Adrenal gland (tissue), 12 donors: ENCODE measurements around the gene TBC1D1. TPM values are rescaled to one million over a fixed set of nuclear protein-coding genes. Genes with fewer than 3 reads are reported as not detected.

Experiments
- DNase-seq, 7 donors: peaks; one replicate each; pipeline ENCODE4 v3.0.0-alpha.2; 2019 to 2020
- H3K27ac ChIP-seq, 5 donors: fragments of 200-600 bp; sonication (generic) in 4 of 5; 1 replicate in 3 of 5; 2 replicates in 2 of 5; pipeline versions ENCODE4 v1.5.1 to v1.8.0; 2016 to 2020; ENCODE audit warnings: mild to moderate bottlenecking in 1 of 5
- H3K27me3 ChIP-seq: fragments of 200-600 bp; 2 replicates; pipeline ENCODE4 v1.8.0; 2021
- H3K36me3 ChIP-seq, 2 donors: fragments of 200-600 bp; replicated peaks in 1 of 2; 1 replicate in 1 of 2; 2 replicates in 1 of 2; pipeline versions ENCODE4 v1.5.1 to v1.8.0; 2018 to 2022
- H3K4me1 ChIP-seq, 2 donors: fragments of 200-600 bp; replicated peaks in 1 of 2; 1 replicate in 1 of 2; 2 replicates in 1 of 2; pipeline versions ENCODE4 v1.5.1 to v1.8.0; 2018 to 2021
- H3K4me3 ChIP-seq, 4 donors: fragments of 200-600 bp; sonication (generic) in 3 of 4; one replicate each; pipeline ENCODE4 v1.5.1; 2016 to 2018
- H3K9me3 ChIP-seq, 3 donors: fragments of 200-600 bp; sonication (generic) in 1 of 3; replicated peaks in 1 of 3; 1 replicate in 2 of 3; 2 replicates in 1 of 3; pipeline versions ENCODE4 v1.5.1 to v1.8.0; 2016 to 2021
- CTCF ChIP-seq, 6 experiments: fragments of 450-650 bp in 4 of 6; fragments of 200-600 bp in 2 of 6; sonication (generic) in 1 of 6; IDR thresholded peaks; 1 replicate in 5 of 6; 2 replicates in 1 of 6; pipeline versions ENCODE4 v1.5.1 to v1.8.0; 2016 to 2021; ENCODE audit warnings: antibody characterized with exemption in 6 of 6, mild to moderate bottlenecking in 2 of 6, moderate library complexity in 1 of 6
- POLR2A ChIP-seq, 2 donors: fragments of 450-650 bp; IDR thresholded peaks; one replicate each; pipeline ENCODE4 v1.6.1; 2017; ENCODE audit warnings: antibody characterized with exemption in 2 of 2, mild to moderate bottlenecking in 2 of 2, moderate library complexity in 1 of 2
- WGBS, 4 donors: extraction: QIAGEN DNeasy Blood & Tissue Kit in 2 of 4; methylation state at CpG; one replicate each; pipeline versions ENCODE4 v1.1.5 to v1.1.7; 2013 to 2017; 5-methylcytosine and 5-hydroxymethylcytosine counted together
- intact Hi-C, 2 donors: fragments of 100-400 bp; cut with DNase I; formaldehyde crosslinking; loops; one replicate each; pipeline versions ENCODE4 v1.14.1 to v1.15.0; 2022 to 2023
- polyA plus RNA-seq, 3 donors: library from polyadenylated mRNA; stranded (reverse); fragments of 200-250 nt in 2 of 3; fragments of 350-450 nt in 1 of 3; fragmentation: Illumina TruSeq in 1 of 3; extraction: RNeasy Lipid Tissue Mini Kit (QIAGEN cat#74804) in 1 of 3; gene quantifications; one replicate each; pipeline ENCODE4 v1.2.3, GENCODE V29; 2013 to 2014
- total RNA-seq, 9 donors: library from RNA; depleted of rRNA in 4 of 9; stranded (reverse); fragments of >200 nt in 4 of 9; fragments of 120-200 nt in 1 of 9; fragmentation: NEBNext Ultra II Directional in 1 of 9; extraction: Animal tissue kit (Norgen Biotek cat#: 25700) in 1 of 9; gene quantifications; one replicate each; pipeline versions ENCODE4 v1.1.0 to v1.2.4, GENCODE V29; 2013 to 2023
- donor health status: healthy with polysubstance abuse.
- donor health status: Bipolar disorder and iron deficiency.
- donor health status: DM: yes; HTN: yes; CAD: no.
- donor health status: DM: no; HTN: no; CAD: no.
- donor health status: DM: no; HTN: no; CAD: no.
- donor health status: DM: yes; HTN: yes; CAD: no.

Gene TBC1D1
- total and polyA plus RNA-seq, 12 donors = 16.3 to 77.3 (median 25.7) TPM

- intact Hi-C loops = loop anchor here in 1 of 2 donors (10.0 kb wide), 1 partner anchor 236 kb away; no protein-coding TSS in a partner anchor
- no peak for DNase-seq
- Histone ChIP-seq H3K27ac (peak overlapping the region in 3 of 5 donors; percentile 16 to 51 (median 48)), H3K9me3 (no peaks in the 10 kb centered on the region), H3K4me1 (peaks cover 8 to 38% of the 10 kb centered on the region in 2 donors), H3K36me3 (no peaks in the 10 kb centered on the region), H3K4me3 (no peak overlapping the region), H3K27me3 (no peaks in the 10 kb centered on the region)
- WGBS, 4 donors = 70 to 83% (median 74%) methylated on average over 7 of the region's 7 CpGs
- TF ChIP-seq CTCF (IDR thresholded peaks at IDR 0.05) (no peak), POLR2A (IDR thresholded peaks at IDR 0.05) (no peak)
Observed at GRCh38 chr4:38078590-38079421, 187.9 kb downstream of the TBC1D1 start.

- Histone ChIP-seq H3K4me1 (peaks cover 5 to 46% of the 10 kb centered on the region in 2 donors), H3K27me3 (no peaks in the 10 kb centered on the region), H3K36me3 (no peaks in the 10 kb centered on the region), H3K4me3 (no peak overlapping the region), H3K9me3 (no peaks in the 10 kb centered on the region), H3K27ac (no peak overlapping the region)
- DNase-seq = no peak
- intact Hi-C loops = no loop called here
- TF ChIP-seq CTCF (IDR thresholded peaks at IDR 0.05) (no peak), POLR2A (IDR thresholded peaks at IDR 0.05) (no peak)
- 81 to 83% (median 82%) methylated on average over 14 of the region's 14 CpGs for WGBS, 4 donors
Observed at GRCh38 chr4:38080061-38080974, 189.4 kb downstream of the TBC1D1 start.

GRCh38 chr4:38082021-38082420, 191.1 kb downstream of the TBC1D1 start:
- peaks cover 13 to 61% of the 10 kb centered on the region in 2 donors for H3K4me1 ChIP-seq
- peak overlapping the region in 4 of 5 donors; percentile 25 to 78 (median 52) for H3K27ac ChIP-seq
- intact Hi-C loops = no loop called here
- H3K4me3 ChIP-seq = no peak overlapping the region
- TF ChIP-seq CTCF (IDR thresholded peaks at IDR 0.05) (no peak), POLR2A (IDR thresholded peaks at IDR 0.05) (no peak)
- no peak for DNase-seq
- H3K27me3 ChIP-seq = no peaks in the 10 kb centered on the region
- H3K9me3 ChIP-seq = no peaks in the 10 kb centered on the region
- H3K36me3 ChIP-seq = no peaks in the 10 kb centered on the region
- 75 to 89% (median 83%) methylated on average over 6 of the region's 6 CpGs for WGBS, 4 donors
